SU-DHL-6 (cell line): ENCODE measurements around the gene SLC9A5.

Experiments used
- EZH2phosphoT487 ChIP-seq: fragments of 200-600 bp; sonication (generic), shearing (Covaris generic); conservative IDR thresholded peaks from 2 replicates; pipeline ENCODE4 v1.6.1; 2018; ENCODE audit warnings: mild to moderate bottlenecking, antibody characterized with exemption, low read length, moderate library complexity, mixed read lengths
- TF ChIP-seq, protein P1 (sequence below): fragments of 200-600 bp; sonication (generic); IDR thresholded peaks from one replicate; pipeline ENCODE4 v1.5.1; 2017; ENCODE audit warnings: antibody characterized with exemption, mild to moderate bottlenecking, low read length, moderate library complexity; ENCODE audit not compliant: insufficient read depth, poor library complexity, severe bottlenecking

DNA sequence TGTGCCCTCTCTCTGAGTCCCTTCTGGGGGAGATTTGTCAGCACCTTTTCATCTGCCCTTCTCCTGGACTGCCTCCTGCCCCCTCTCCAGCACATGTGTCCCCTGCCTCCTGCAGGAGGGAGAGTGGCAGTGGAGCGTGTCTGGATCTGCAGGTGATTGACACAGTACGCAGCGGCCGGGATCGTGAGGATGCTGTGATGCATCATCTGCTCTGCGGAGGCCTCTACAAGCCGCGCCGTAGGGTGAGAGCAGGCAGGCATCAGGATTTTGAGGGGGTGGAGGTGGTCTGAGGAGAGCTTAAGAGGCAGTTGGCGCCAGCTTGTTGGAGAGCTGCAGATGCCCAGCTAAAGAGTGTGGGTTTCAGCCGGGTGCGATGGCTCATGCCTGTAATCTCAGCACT lies 10.9 kb downstream of the SLC9A5 start:
- TF ChIP-seq, protein P1, sequence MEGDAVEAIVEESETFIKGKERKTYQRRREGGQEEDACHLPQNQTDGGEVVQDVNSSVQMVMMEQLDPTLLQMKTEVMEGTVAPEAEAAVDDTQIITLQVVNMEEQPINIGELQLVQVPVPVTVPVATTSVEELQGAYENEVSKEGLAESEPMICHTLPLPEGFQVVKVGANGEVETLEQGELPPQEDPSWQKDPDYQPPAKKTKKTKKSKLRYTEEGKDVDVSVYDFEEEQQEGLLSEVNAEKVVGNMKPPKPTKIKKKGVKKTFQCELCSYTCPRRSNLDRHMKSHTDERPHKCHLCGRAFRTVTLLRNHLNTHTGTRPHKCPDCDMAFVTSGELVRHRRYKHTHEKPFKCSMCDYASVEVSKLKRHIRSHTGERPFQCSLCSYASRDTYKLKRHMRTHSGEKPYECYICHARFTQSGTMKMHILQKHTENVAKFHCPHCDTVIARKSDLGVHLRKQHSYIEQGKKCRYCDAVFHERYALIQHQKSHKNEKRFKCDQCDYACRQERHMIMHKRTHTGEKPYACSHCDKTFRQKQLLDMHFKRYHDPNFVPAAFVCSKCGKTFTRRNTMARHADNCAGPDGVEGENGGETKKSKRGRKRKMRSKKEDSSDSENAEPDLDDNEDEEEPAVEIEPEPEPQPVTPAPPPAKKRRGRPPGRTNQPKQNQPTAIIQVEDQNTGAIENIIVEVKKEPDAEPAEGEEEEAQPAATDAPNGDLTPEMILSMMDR = no peak
- TF ChIP-seq EZH2phosphoT487 = no peak
